Smooth muscle cell (in vitro differentiated cells): ENCODE data around the gene FUT4. TPM values are rescaled to one million over a fixed set of nuclear protein-coding genes. Genes with fewer than 3 reads are reported as not detected.

ENCODE experiments used
- DNase-seq: peaks from one replicate; lab custom pipeline; 2025; ENCODE audit not compliant: unreplicated experiment; lab: John Stamatoyannopoulos, UW
- H2AFZ ChIP-seq: fragments of 200-600 bp; sonication (generic); 2 replicates; pipeline ENCODE4 v1.6.0; 2016; ENCODE audit warnings: antibody characterized with exemption, low read depth, mild to moderate bottlenecking
- H3F3A ChIP-seq: fragments of 200-600 bp; sonication (generic); 2 replicates; pipeline ENCODE4 v1.6.0; 2017; ENCODE audit warnings: antibody characterized with exemption, low read depth
- H3K27ac ChIP-seq: fragments of 200-600 bp; sonication (generic); 2 replicates; pipeline ENCODE4 v1.5.1; 2016; ENCODE audit warnings: low read depth, mild to moderate bottlenecking
- H3K27me3 ChIP-seq: fragments of 200-600 bp; sonication (generic); 2 replicates; pipeline ENCODE4 v1.6.1; 2016; ENCODE audit warnings: low read depth, mild to moderate bottlenecking
- H3K36me3 ChIP-seq: fragments of 200-600 bp; sonication (generic); 2 replicates; pipeline ENCODE4 v1.5.1; 2016; ENCODE audit warnings: low read depth
- H3K4me1 ChIP-seq: fragments of 200-600 bp; sonication (generic); 2 replicates; pipeline ENCODE4 v1.5.1; 2016; ENCODE audit warnings: low read depth
- H3K4me2 ChIP-seq: fragments of 200-600 bp; sonication (generic); 2 replicates; pipeline ENCODE4 v1.6.0; 2016; ENCODE audit warnings: mild to moderate bottlenecking
- H3K4me3 ChIP-seq: fragments of 200-600 bp; sonication (generic); 2 replicates; pipeline ENCODE4 v1.5.1; 2016; ENCODE audit warnings: mild to moderate bottlenecking
- H3K79me2 ChIP-seq: fragments of 200-600 bp; sonication (generic); 2 replicates; pipeline ENCODE4 v1.6.0; 2016; ENCODE audit warnings: low read depth, mild to moderate bottlenecking
- H3K9ac ChIP-seq: fragments of 200-600 bp; sonication (generic); 2 replicates; pipeline ENCODE4 v1.6.0; 2016; ENCODE audit warnings: low read depth
- H3K9me3 ChIP-seq: fragments of 200-600 bp; sonication (generic); replicated peaks from 2 replicates; pipeline ENCODE4 v1.5.1; 2016; ENCODE audit warnings: low read depth
- H4K20me1 ChIP-seq: fragments of 200-600 bp; sonication (generic); 2 replicates; pipeline ENCODE4 v1.6.0; 2016; ENCODE audit warnings: low read depth
- CTCF ChIP-seq: fragments of 200-600 bp; sonication (generic); IDR thresholded peaks from 2 replicates; pipeline ENCODE4 v1.5.1; 2017; ENCODE audit warnings: borderline replicate concordance, mild to moderate bottlenecking, antibody characterized with exemption; ENCODE audit not compliant: insufficient read depth, poor library complexity, severe bottlenecking
- WGBS: methylation state at CpG from one replicate; pipeline ENCODE4 v1.1.7; 2016; ENCODE audit warnings: low lambda C conversion rate; 5-methylcytosine and 5-hydroxymethylcytosine counted together
- polyA plus RNA-seq: library from polyadenylated mRNA; unstranded; fragments of >200 nt; fragmentation: Nextera tagmentation; extraction: Ambion mirVana; gene quantifications from 2 replicates; pipeline ENCODE4 v1.2.1, GENCODE V29; 2016
- total RNA-seq: library from RNA; depleted of rRNA; stranded (reverse); fragments of >200 nt; gene quantifications from 2 replicates; pipeline ENCODE4 v1.2.3, GENCODE V29; 2014

Gene FUT4
- total and polyA plus RNA-seq, 2 experiments from 2014 or later = 5.1 to 5.7 TPM

DNA sequence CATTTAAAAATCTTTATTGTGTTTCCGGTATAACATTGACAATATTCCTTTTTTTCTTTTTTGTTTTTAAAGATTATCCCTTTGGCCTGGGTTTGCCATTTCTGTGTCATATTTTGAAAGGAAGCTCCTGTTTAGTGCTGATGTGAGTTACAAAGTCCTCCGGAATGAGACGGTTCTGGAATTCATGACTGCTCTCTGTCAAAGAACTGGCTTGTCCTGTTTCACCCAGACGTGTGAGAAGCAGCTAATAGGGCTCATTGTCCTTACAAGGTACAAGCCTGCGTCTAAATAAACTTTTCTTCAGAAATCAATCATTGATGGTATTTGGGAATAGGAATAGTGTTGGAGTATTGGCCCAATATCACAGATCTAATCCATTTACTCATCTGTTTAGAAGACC, 43.3 kb downstream of the FUT4 start:
- no peak for TF ChIP-seq CTCF
- Histone ChIP-seq H3K27ac (peak overlapping the region; percentile 69), H3K4me3 (no peak overlapping the region), H3K9ac (no peak overlapping the region), H3F3A (no peaks in the 10 kb centered on the region), H3K27me3 (no peaks in the 10 kb centered on the region), H3K9me3 (no peaks in the 10 kb centered on the region), H4K20me1 (no peaks in the 10 kb centered on the region), H3K79me2 (no peaks in the 10 kb centered on the region), H2AFZ (peak overlapping the region; percentile 18), H3K4me1 (peaks cover 11% of the 10 kb centered on the region), H3K4me2 (peak overlapping the region; percentile 58), H3K36me3 (no peaks in the 10 kb centered on the region)
- 38% methylated on average over 5 of the region's 5 CpGs for WGBS
- DNase-seq = no peak

- no peak overlapping the region for H3K27ac ChIP-seq
- H3K4me2 ChIP-seq = no peak overlapping the region
- H3K9me3 ChIP-seq = no peaks in the 10 kb centered on the region
- H3F3A ChIP-seq = no peaks in the 10 kb centered on the region
- no peak overlapping the region for H3K9ac ChIP-seq
- H3K79me2 ChIP-seq = no peaks in the 10 kb centered on the region
- no peak overlapping the region for H2AFZ ChIP-seq
- no peak for TF ChIP-seq CTCF
- WGBS = 50% methylated on average over 2 of the region's 2 CpGs
- peaks cover 7% of the 10 kb centered on the region for H3K4me1 ChIP-seq
- no peak overlapping the region for H3K4me3 ChIP-seq
- DNase-seq = no peak
- H3K27me3 ChIP-seq = no peaks in the 10 kb centered on the region
- H3K36me3 ChIP-seq = no peaks in the 10 kb centered on the region
- no peaks in the 10 kb centered on the region for H4K20me1 ChIP-seq
Observed at GRCh38 chr11:94588366-94588942, 44.7 kb downstream of the FUT4 start.

DNA sequence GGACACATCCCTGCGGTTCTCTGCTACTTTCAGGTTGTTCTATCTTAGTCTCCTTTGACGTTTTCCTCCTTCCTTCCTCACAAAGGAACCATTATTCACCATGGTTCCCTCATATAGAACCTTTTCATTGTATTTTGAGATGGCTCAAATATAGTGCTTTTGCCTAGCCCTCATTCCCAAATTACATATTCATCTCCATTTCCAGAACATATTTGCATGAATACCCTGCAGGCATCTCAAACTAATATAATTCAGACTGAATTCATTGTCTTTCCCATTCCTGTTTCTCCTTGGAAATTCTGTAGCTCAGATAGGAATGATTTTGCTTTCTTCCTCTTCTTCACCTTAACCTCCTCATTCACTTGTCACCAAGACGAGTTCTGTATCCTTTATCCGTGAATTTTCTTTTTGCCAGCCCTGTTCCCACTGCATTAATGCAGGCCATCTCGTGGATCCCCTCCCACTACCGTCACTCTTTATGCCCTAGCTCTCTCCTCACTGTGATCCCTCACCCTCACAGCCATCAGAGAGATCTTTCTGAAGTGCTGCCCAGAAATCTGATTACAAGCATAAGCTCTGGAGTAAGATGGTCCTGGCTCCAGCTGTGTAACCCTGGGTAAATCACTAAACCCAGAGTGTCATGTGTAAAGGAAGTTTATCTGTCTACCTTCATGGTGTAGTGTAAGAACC, 46.8 kb downstream of the FUT4 start:
- H2AFZ ChIP-seq = no peak overlapping the region
- H3K79me2 ChIP-seq = no peaks in the 10 kb centered on the region
- no peaks in the 10 kb centered on the region for H3K36me3 ChIP-seq
- WGBS = 86% methylated on average over 6 of the region's 6 CpGs
- no peaks in the 10 kb centered on the region for H3F3A ChIP-seq
- no peak overlapping the region for H3K9ac ChIP-seq
- no peak for DNase-seq
- no peak overlapping the region for H3K4me3 ChIP-seq
- no peaks in the 10 kb centered on the region for H3K27me3 ChIP-seq
- peaks cover 7% of the 10 kb centered on the region for H3K4me1 ChIP-seq
- no peaks in the 10 kb centered on the region for H4K20me1 ChIP-seq
- no peaks in the 10 kb centered on the region for H3K9me3 ChIP-seq
- no peak for TF ChIP-seq CTCF
- H3K27ac ChIP-seq = no peak overlapping the region
- no peak overlapping the region for H3K4me2 ChIP-seq

DNA sequence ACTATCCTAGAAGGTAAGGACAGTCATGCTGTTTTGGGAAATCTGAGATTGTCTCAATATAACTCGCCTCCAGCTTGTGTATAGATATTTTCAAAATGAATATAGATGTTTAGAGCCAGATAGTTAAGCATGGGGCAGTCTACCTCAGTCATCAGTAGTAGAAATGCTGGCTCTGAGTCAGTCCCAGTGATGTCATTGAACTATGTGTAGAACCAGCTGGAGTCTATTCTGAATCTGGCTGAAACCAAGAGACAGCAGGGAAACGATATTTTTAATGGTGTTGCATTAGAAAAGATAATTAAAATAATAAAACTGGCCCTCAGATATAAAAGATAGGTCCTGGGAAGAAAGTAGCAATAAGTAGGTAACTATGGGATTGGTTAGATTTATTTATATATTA, 49.3 kb downstream of the FUT4 start:
- Histone ChIP-seq H3K79me2 (no peaks in the 10 kb centered on the region), H3K4me2 (no peak overlapping the region), H3K4me1 (no peaks in the 10 kb centered on the region), H2AFZ (no peak overlapping the region), H3K36me3 (no peaks in the 10 kb centered on the region), H3K9me3 (no peaks in the 10 kb centered on the region), H3K27ac (no peak overlapping the region), H3K27me3 (no peaks in the 10 kb centered on the region), H3F3A (no peaks in the 10 kb centered on the region), H3K9ac (no peak overlapping the region), H3K4me3 (no peak overlapping the region), H4K20me1 (no peaks in the 10 kb centered on the region)
- TF ChIP-seq CTCF = no peak
- DNase-seq = no peak
- 85% methylated on average over 2 of the region's 2 CpGs for WGBS
